ENCODE measurements around the gene WFDC8.

WFDC8 gene

DNA sequence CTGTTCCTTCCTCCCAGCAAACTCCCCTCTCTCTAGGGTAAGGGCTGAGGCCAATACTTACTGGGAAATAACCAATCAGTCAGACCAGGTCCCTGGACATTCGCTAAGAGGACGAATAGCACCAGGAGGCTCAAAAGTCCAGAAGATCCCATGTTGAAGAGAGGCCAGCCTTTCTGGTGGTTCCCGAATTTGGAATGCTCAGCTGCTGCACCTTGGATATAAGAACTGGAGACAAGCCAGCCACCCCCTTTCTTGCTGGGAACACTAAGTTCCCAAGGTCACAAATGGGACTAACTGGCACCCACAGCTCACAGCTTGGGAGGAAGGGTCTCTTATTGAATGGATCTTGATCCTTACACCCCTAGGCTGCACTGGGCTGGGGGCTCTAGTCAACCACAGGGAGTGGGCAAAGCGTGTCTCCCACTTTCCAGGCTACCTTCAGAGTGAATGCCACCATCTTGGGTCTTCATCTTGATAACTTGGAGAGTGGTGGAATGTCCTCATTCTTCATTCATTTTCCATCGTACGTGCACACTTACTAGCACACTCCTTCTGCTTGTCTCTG lies 31.8 kb downstream of the WFDC8 start, which contains the start of gene EPPIN:
Gene EPPIN (minus strand): TSS at position 196 of the 565 bp plus-strand sequence. CDS start 44 bp downstream, at position 152.
- DNase-seq: no peak

DNA sequence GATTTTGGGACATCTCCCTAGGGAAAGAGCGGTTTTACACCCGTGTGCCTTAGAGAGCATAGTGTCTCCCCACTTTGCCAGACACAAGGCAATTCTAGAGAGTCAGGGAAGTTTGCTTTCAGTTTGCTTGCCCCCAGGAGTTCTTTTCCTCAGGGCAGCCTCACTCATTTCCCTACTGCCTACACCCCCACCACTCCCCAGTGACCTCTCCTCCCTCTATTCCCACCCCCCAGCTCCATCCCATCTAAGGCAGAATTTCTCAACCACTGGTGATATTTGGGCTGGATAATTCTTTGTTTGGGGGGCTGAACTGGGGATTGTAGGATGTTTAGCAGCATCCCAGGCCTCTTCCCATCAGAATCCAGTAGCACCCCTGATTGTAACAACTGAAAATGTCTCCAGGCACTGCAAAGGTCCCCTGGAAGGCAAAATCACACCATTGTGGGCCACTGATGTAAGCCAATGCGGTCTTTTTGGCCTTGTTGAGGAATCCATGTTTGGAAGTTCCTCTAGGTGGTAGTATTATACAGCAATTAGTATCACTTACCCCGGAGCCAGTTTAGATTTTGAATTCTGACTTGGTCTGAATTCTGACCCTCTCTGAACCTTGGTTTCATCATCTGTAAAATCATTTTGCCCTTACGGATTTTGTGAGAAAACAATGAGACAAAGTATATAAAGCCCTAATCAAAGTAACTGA lies 33.2 kb downstream of the WFDC8 start:
- DNase-seq: peak; percentile 3 to 21

DNA sequence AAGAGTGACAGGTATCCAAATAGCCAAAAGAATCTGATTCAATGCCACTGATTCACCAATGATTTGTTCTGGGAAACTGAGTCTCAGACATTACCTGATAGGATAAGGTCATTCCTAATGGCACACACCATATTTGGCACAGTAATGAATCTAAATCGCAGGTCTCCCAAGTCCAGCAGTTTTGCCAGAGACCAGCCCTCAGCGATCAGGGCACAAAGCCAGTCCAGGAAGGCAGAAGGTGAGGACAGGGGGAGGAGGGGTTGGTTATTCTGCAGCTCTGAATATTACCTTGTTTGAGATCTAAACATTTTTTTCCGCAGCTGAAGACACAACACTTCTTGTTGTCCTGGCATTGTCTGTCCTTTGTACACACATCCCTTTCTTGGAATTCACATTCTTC lies 33.7 kb downstream of the WFDC8 start:
- no peak for DNase-seq

DNA sequence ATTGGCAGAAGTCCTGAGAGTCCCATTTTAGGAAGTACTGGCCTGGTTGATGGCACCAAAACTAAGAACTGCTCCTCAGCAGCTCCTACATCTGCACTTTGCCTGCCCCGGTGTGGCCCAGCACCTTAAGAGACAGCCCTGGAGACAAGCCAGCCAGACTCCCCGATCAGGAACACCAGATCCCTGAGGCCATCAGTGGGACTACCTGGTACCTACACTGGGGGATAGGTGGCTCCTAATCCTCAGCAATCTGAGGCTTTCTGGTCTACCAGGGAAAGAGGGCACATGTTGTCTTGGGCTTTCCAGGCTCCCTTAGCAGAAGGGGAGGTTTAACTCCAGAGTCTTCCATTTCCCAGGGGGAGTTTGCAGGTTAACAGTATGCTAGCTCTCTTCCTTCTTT lies 39.7 kb downstream of the WFDC8 start, which contains the start of gene WFDC6:
Gene WFDC6 (minus strand): TSS at position 101 of the 400 bp plus-strand sequence. CDS start 75 bp downstream, at position 26.
- no peak for DNase-seq

DNA sequence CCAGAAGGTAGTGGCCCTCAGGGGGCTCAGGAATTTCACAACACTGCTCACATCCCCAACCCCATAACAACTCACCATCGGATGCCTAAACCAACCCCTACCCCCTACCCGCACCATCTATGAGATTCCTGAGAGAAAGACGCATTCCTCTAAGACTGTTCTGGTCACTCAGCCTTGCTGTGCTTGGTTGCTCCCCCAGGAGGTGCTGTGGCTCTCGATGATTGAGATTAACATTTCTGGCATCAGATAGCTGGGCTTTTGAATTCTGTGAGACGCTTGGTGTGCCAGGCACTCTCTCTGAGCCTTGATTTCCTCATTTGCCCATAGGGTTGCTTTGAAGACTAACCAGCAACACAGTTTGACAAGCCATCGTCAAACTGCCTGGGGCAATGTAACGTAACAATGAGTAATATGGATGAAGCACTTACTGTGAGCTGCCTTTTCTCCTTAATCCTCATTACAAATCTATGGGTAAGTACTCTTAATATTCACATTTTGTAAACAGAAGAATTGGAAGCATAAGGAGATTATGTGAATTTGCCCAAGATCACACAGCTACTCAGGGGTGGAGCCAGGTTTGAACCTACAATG lies 40.8 kb downstream of the WFDC8 start:
- DNase-seq: peak in 1 of 2 donors; percentile 10

DNA sequence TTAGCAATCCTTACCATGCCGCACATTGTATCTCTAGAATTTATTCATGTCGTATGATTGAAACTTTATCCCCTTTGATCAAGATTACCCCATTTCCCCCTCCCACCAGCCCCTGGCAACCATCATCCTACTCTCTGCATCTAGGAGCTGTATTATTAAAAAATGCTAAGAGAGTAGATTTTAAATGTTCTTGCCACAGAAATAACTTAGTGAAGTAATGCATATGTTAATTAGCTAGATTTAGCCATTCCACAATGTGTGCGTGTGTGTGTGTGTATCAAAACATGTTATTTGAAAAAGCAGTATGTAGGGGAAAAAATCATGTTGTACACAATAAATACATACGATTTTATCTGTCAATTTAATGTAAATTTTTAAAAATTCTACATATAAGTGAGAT lies 51.8 kb downstream of the WFDC8 start:
- DNase-seq: no peak

DNA sequence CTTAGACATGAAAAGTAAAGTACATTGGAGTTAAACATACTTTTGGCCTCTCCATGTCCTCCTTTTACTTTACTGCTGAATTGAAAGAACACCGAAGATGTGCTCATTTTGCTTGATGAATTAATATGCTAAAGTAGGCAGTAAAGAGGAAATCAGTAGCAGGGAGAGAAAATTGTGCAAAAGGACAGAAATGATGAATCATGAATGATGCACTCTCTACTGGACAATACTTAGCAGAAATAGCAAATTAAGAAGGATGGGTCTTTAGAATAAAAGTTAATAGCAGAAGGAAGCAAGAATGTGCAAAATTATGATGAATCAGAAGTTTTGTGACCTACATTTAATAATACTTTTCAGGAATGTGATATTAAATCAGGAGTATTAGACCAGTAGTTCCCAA lies 55.3 kb downstream of the WFDC8 start:
- DNase-seq: peak; percentile 21 to 59

DNA sequence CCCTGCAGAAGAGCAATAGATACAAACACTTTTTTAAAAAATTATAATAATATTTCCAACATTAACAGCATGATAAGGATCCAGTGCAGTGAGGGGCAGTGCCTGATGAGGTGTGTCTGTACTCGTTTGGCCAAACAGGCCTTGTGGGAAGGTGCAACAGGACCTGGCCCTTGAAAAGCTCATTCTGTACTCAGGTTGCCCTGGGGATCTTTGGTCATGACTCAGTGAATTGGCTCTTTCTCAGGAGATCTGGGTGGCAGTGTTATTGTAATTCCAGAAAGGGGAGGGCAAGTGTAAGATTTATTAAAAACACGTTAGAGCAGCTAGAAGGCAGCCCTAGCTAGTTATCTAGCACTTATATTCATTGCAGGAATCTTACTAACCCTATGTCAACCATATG lies 60.8 kb downstream of the WFDC8 start:
- no peak for DNase-seq

DNA sequence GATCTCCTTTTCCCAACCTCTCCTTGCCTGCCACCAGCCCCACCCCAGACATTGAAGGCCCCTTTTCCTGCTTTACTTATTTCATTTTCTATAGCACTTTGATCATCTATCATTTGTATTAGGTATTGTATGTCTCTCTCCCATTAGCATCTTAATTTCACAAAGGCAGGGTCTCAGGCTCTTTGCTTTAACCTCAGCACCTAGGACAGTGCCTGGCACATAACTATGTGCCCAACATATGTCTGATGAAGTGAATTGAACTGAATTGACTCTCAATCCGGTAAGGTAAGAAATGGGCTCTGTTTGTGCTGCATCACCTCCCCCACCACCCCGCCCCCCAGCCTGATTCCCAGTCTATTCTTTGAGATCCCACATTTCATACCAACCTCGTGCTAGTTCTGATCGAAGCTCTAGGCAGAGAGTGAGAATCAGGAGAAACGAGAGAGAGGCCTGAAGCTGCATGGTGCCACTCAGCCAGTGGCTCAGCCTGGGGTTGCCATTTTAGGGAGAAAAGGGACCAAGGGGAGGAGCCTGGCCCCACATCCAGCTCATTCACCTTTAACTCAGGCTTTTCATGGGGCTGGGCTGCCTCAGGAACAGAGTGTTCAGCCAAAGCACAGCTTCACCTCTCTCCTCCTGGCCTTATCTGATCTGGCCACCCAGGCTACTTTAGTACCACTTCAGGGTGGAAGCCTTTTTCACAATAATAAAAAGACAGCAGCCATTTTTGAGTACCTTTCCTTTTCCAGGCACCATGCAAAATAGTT lies 63.8 kb downstream of the WFDC8 start, which contains the start of gene SPINT3:
Gene SPINT3 (minus strand): TSS at position 476 of the 767 bp plus-strand sequence. CDS start 14 bp downstream, at position 462.
- no peak for DNase-seq

DNA sequence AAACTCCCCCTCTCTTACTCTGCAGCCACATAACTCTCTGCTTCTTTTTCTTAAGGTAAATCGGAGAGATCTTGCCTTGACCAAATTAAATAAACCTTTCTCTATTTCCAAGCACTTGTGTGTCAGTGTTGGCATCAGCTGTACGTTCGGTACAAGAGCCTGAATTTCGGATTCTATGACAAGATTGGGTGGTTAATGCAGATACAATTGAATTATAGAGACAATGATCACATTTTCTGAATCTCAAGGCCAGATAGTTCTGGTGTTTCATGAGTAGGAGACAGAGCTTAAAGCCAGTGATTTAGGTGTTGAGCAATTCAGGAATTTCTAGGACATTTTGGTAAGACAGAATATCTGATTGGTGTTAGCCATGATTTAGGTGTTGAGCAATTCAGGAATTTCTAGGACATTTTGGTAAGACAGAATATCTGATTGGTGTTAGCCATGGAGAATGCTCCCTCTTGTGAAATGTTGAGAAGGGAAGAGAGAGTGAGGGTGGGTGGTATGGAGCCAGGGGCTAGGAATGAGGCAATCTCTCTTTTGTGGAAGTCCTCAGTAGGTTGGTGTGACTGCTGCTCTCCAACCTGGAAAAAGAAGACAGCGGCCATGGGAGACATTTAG lies 68.7 kb downstream of the WFDC8 start:
- DNase-seq: peak; percentile 83 to 86

DNA sequence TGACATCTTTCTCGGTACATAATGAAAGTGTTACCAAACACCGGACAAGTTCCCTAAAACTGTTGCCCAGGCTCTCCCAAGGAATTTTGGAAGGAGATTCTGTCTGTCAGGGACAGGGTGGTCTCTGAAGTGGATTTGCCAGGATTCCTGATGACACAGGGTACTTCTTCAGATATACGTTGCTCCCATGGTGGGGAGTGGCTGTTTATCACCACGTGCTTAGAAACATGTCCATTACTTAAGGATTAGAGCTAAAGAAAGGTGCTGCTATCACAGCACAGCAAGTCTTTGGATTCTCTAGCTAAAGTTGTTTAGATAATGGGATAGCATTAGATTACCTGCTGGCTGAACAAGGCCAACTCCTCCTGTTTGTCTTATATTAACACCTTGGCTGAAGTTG lies 70.0 kb downstream of the WFDC8 start:
- DNase-seq: no peak

DNA sequence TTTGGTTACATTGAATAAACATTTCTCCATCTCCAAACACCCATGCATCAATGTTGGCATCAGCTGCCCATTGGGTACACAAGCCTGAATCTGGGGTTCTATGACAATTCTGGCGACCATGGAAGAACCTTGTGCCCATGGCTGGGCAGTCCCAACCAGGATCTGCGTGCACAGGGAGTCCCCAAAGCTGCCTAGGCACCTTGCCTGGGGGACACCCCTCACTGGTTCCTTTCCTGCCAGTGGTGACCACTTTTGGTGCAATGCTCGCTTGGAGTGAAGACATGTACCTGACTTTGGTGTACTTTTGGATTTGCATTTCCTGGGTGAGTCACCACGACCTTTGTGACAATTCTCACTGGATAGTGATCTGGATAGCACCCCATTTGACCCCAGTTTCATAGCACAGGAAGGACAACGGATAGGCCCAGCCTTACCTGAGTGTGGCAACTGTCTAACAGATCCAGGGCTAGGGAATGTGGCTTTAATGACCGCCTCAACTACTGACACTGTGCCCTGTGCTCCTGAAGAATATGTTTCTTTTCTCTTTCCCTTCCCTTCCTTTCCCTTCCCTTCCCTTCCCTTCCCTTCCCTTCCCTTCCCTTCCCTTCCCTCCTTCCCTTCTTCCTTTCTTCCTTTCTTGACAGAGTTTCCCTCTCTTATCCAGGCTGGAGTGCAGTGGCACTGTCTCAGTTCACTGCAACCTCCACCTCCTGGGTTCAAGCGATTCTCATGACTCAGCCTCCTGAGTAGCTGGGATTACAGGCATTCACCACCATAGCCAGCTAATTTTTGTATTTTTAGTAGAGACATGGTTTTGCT lies 70.8 kb downstream of the WFDC8 start:
- DNase-seq: no peak

DNA sequence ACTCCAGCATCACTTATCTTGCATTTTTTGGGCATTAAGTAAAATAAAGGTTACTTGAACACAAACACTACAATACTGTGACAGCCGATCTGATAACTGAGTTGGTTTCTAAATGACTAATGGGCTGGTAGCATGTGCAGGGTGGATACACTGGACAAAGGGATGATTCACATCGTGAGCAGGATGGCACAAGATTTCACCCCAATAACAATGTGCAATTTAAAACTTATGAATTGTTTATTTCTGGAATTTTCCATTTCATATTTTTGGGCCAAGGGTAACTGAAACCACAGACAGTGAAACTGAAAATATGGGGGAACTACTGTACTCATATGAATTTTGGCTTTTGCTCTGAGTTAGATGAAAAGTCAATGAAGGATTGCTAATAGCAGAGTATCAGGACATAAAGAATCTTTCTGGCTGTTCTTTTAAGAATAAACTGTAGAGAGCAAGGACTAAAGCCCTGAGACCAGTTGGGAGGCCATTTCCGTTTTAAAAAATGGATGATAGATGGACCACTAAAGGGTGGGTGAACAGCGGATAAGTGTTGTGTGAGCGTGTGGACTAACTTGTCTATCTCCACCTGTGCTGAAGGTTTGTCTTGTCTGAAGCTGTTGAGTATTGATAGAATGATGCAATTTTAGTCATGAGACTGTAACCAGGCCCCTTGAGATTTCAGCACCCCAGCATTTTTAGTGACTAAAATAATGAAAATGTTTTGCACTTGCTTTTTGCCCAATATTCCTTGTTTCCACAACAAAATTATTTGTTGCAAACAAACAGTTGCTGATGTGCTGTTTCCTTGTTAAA lies 71.9 kb downstream of the WFDC8 start:
- DNase-seq: peak; percentile 52 to 76

DNA sequence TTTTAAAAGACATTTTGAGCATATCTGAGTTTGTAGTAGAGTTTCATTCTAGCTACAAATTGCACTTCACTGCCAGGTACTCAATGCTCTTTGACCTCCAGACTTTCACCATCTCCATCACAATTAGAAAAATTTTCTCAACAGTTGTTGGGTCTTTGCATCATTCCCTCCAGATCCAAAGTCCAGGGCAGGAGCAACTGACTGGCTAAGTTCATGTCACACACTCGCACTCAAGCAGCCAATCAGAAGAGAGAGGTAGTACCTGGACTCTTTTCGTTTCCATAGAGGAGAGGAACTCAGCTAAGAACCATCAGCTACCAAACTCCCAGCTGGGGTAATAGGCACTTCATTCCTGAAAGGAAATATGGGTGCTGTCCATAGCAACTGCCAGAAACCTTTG lies 72.7 kb downstream of the WFDC8 start:
- DNase-seq: no peak

DNA sequence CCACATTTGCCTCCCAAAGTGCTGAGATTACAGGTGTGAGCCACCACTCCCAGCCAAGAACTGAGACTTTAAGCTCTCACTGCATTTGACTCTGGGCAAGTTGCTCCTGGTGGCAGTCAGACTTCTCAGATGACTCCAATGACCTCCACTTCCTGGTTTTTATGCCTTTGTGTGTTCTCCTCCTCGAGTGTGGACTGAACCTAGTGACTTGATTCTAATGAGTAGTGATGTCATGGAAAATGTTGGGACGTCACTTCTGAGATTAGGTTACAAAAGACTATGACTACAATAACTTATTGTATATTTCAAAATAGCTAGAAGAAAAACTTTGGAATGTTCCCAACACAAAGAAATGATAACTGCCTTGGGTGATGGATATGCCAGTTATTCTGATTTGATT lies 75.7 kb downstream of the WFDC8 start:
- peak; percentile 49 to 68 for DNase-seq

DNA sequence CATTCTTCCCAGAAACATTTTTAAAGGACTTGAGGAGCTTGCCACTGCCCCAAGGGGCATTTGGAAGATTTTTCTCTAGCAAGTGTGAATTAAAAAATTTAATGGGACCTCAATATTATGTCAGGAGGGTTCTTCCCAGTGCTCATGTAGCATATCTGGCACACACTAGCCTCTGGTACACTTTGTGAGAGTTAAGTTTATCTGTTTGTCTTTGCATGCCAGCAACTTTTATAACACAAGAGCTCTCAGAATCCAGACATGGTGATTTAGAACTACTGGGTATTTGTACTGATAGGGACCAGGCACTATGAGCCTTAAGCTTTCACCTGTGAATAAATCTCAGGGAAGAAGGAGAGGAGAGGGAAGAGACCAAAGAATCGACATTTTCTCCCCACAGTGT lies 76.5 kb downstream of the WFDC8 start:
- no peak for DNase-seq
